ENCODE results near the gene CHRNA1.

DNA sequence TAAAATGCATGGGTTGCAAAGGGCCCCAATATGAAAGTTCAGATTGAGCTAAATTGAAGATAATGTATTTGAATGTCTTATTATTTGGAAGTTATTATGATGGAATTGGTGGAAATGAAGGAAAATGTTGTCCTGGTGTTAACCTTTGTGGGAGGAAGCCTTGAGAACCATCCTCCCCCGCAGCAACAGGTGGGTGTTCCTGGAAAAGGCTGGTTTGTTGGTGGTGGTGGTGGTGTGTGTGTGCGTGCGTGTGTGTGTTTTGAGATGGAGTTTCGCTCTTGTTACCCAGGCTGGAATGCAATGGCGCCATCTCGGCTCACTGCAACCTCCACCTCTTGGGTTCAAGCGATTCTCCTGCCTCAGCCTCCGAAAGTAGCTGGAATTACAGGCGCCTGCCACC lies 36.2 kb downstream of the CHRNA1 start:
- TF ChIP-seq, protein P1, sequence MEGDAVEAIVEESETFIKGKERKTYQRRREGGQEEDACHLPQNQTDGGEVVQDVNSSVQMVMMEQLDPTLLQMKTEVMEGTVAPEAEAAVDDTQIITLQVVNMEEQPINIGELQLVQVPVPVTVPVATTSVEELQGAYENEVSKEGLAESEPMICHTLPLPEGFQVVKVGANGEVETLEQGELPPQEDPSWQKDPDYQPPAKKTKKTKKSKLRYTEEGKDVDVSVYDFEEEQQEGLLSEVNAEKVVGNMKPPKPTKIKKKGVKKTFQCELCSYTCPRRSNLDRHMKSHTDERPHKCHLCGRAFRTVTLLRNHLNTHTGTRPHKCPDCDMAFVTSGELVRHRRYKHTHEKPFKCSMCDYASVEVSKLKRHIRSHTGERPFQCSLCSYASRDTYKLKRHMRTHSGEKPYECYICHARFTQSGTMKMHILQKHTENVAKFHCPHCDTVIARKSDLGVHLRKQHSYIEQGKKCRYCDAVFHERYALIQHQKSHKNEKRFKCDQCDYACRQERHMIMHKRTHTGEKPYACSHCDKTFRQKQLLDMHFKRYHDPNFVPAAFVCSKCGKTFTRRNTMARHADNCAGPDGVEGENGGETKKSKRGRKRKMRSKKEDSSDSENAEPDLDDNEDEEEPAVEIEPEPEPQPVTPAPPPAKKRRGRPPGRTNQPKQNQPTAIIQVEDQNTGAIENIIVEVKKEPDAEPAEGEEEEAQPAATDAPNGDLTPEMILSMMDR (conservative IDR thresholded peaks at IDR 0.05; ENCODE audit: low read depth, low read length), result no peak
- TF ChIP-seq EZH2 (IDR thresholded peaks at IDR 0.05; ENCODE audit: low read length, unreplicated experiment), result no peak

Measured in PC-3 (cell line).